ENCODE data around the gene NR2C2AP. TPM values are rescaled to one million over a fixed set of nuclear protein-coding genes. Genes with fewer than 3 reads are reported as not detected.

Gene NR2C2AP
- total RNA-seq, 1 experiment from 2014 or later: 31.7 TPM

GRCh38 chr19:19223636-19224035 lies 20.4 kb upstream of the NR2C2AP start:
- H3K9me3 ChIP-seq (ENCODE audit: control insufficient read depth, low read depth, low read length): no peaks in the 10 kb centered on the region
- H3K79me2 ChIP-seq (ENCODE audit: insufficient read depth, low read length): no peaks in the 10 kb centered on the region
- Mint-ChIP-seq H3K4me3 (peak overlapping the region in 1 of 2 experiments; percentile 44; a peak in 1 of 5 replicates), H3K9me3 (peaks cover 0 to 9% of the 10 kb centered on the region in 2 experiments; a peak in 3 of 5 replicates), H3K27ac (no peak overlapping the region), H3K36me3 (ENCODE audit: insufficient read depth in 1 of 3, low read depth in 3 of 3) (no peaks in the 10 kb centered on the region), H3K27me3 (ENCODE audit: low read depth) (peaks cover 87% of the 10 kb centered on the region), H3K4me1 (peaks cover 0 to 3% of the 10 kb centered on the region in 2 experiments; a peak in 1 of 4 replicates)
- H3K23me2 ChIP-seq (ENCODE audit: insufficient read length, low read depth, low read length, poor library complexity, severe bottlenecking): no peaks in the 10 kb centered on the region
- H3K4ac ChIP-seq (ENCODE audit: low read depth, low read length): no peak overlapping the region
- no CpG with 5 or more reads among the region's 6 CpGs for WGBS (ENCODE audit: extremely low coverage, insufficient read length, low lambda C conversion rate)
- H3K4me2 ChIP-seq (ENCODE audit: insufficient read depth, insufficient read length, low read length): no peak overlapping the region
- no peak overlapping the region for H4K8ac ChIP-seq (replicated peaks; ENCODE audit: insufficient read length, low read depth, low read length)
- no peak overlapping the region for H3K14ac ChIP-seq (ENCODE audit: insufficient read depth, low read length)
- H2BK12ac ChIP-seq (ENCODE audit: insufficient read length, low read depth, low read length): no peak overlapping the region
- H4K91ac ChIP-seq (ENCODE audit: insufficient read length, low read depth, low read length): no peak overlapping the region
- H2BK15ac ChIP-seq (ENCODE audit: low read depth, low read length): no peak overlapping the region
- no peaks in the 10 kb centered on the region for H3K79me1 ChIP-seq (ENCODE audit: insufficient read depth, low read depth, low read length, poor library complexity, severe bottlenecking)
- H3T11ph ChIP-seq (ENCODE audit: low read length): no peak overlapping the region
- no peak for TF ChIP-seq CTCF (conservative IDR thresholded peaks at IDR 0.05)
- H2BK5ac ChIP-seq (ENCODE audit: insufficient read length, low read length): no peak overlapping the region
- H2AK5ac ChIP-seq (ENCODE audit: insufficient read length, low read length): no peak overlapping the region
- H3K27me3 ChIP-seq (ENCODE audit: insufficient read depth, low read length): peaks cover 4% of the 10 kb centered on the region; the same call in 1 of the 2 replicates
- H4K5ac ChIP-seq (ENCODE audit: insufficient read length, low read depth, low read length): no peak overlapping the region
- H3K18ac ChIP-seq (ENCODE audit: insufficient read length, low read depth, low read length): no peak overlapping the region
- no peaks in the 10 kb centered on the region for H3K4me1 ChIP-seq (ENCODE audit: insufficient read depth, low read length)
- H3K9ac ChIP-seq (ENCODE audit: extremely low read depth, insufficient read length, low read length): no peak overlapping the region
- H2BK20ac ChIP-seq (ENCODE audit: low read depth, low read length, poor library complexity, severe bottlenecking): no peak overlapping the region
- no peak overlapping the region for H3K23ac ChIP-seq (ENCODE audit: insufficient read length, low read depth, low read length)
- no peaks in the 10 kb centered on the region for H4K20me1 ChIP-seq (ENCODE audit: control insufficient read depth, insufficient read depth, insufficient read length)
- DNase-seq: no peak
- no peak overlapping the region for H2AFZ ChIP-seq (ENCODE audit: low read length)
- H2BK120ac ChIP-seq (ENCODE audit: low read depth, low read length, poor library complexity, severe bottlenecking): no peak overlapping the region
- H3K56ac ChIP-seq (ENCODE audit: insufficient read length, low read depth, low read length): no peak overlapping the region
- no peak overlapping the region for H3K27ac ChIP-seq (ENCODE audit: insufficient read length, low read depth, low read length)
